ENCODE results near the gene ETV2.

GRCh38 chr19:35596366-35596999 lies 45.1 kb upstream of the ETV2 start:
- TF ChIP-seq POLR2A (IDR thresholded peaks at IDR 0.05) (no peak), CTCF (IDR thresholded peaks at IDR 0.05) (no peak)

All from adrenal gland (tissue), 5 donors.